Activated T-cell treated with anti-CD3 and anti-CD28 coated beads for 4 hours (primary cell): Measurements from ENCODE around the gene GTPBP6.
"Not testable (repeated sequence)": the region's sequence is repeated elsewhere in the genome, so short reads cannot be mapped to it uniquely, and the experiment has no call there.

Experiments used
- DNase-seq: peaks from one replicate; pipeline ENCODE4 v3.0.0-alpha.2; 2020

GTPBP6 gene

GRCh38 chrX:287670-288069 is 30.9 kb downstream of the GTPBP6 start:
- DNase-seq: no peak

- DNase-seq: no peak
Measured at GRCh38 chrX:285076-285677, 33.4 kb downstream of the GTPBP6 start.

DNA sequence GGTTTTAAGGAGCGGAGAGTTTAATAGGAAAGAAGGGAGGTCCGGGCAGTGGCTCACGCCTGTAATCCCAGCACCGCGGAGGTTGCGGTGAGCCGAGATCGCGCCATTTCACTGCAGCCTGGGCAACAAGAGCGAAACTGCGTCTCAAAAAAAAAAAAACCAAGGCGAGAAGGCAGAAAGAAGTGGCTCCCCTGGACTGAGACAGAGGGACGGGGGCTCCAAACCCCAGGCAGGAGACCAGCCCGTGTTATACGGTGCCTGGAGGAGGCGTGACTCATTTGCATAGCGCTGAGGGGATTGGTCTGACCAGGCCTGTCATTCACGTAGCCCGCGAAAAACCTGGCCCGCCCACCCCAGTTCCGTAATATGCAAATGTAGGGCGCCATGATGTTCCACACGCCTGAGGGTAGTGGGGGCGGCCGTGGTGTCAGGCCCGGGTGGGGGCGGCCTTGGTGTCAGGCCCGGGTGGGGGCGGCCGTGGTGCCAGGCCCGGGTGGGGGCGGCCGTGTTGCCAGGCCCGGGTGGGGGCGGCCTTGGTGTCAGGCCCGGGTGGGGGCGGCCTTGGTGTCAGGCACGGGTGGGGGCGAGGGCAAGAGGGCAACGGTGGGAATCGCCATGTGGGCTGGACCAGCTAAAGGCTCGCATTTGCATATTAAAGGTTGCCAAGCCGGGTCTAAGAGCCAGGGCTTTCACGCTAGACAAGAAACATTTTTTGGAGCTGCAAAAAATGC is 35.3 kb downstream of the GTPBP6 start:
- peak; percentile 89 for DNase-seq

- DNase-seq: not testable (repeated sequence)
Measured at GRCh38 chrX:282000-282681, 36.5 kb downstream of the GTPBP6 start.

- no peak for DNase-seq
Measured at GRCh38 chrX:281166-281999, 37.2 kb downstream of the GTPBP6 start, which contains the start of gene PLCXD1. Gene PLCXD1 (plus strand): TSS chrX:281381. CDS start chrX:284188, 2,807 bp downstream.

GRCh38 chrX:280722-281121 is 37.9 kb downstream of the GTPBP6 start:
- DNase-seq: not testable (repeated sequence)

GRCh38 chrX:279757-280604 is 38.6 kb downstream of the GTPBP6 start:
- not testable (repeated sequence) for DNase-seq

DNA sequence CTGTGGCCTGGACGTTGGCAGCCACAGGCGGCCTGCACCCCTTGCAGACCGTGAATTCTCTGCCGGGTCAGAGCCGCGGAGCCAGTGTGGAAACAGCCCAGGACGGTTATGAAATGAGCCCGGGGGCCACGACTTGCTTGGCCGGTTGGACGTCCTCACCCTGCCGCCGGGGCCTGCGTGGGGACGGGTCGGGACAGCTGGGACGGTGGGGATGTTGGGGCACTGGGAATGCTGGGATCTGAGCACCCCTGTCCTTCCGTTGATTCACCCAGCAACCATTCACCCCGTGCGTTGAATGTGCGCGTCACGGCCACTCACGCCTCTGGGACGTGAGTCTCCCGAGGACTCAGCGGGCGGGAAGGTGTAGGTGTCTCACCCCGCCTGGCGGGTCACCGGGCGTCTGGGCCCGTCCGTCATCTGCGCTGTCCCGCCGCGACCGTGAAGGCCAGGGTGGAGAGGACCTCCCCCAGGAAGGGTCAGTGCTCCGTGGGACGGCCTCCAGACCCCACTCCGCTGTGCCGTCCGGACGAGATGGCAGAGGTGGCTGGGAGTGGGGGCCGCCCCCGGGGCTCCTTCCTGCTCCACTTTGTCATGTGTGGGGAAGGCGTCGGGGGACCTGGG is 41.9 kb downstream of the GTPBP6 start:
- DNase-seq: peak; percentile 27

DNA sequence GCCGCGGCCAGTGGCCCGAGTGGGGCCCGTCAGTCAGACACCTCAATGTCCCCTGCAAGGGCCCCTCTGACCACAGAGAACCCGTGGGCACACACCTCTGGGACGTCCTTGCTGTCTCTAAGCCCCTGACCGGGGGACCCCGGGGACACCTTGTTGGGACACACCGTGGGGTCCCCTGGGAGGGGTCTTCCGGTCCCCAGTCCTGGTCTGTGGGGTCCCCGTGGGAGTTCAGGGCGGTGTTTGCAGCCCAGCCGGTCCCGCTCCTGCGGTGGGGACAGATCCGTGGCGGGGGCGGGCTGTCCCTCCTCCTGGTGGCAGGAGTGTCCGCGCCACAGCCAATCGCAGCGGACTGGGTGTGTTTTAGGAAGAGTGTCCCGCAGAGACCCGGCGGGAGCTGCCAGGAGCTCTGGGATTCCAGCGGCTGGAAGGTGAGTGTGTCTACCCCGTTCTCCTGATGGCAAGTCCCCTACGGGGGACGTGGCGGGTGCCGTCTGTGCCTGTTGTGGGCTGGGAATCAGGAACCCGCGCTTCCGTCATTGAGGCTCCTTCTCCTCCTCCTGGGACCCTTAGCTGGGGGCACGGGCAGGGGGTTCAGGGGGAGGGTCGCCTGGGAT is 42.5 kb downstream of the GTPBP6 start:
- DNase-seq: no peak

DNA sequence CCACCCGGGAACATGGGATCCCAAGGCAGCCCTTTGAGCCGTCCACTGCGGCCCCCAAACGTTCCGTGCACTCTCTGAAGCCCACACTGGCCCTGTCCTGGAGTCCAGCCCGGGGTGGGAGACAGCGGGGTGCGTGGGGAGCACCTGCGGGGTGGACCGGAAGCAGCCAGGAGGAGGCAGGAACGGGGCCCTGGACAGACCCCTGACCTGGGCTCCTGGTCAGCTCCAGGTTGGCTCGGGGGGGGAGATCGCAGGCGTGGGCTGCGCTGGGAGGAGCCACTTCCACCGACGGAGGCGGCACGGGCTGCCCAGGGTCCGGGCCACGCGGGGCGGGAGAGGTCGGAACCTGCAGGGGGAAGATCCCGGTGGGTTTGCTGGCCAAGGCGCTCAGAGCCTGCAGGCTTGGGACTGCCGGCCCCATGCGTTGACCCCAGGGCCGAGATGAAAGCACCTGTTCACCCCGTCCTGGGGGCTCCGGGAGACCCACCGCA is 43.1 kb downstream of the GTPBP6 start:
- DNase-seq: no peak

DNA sequence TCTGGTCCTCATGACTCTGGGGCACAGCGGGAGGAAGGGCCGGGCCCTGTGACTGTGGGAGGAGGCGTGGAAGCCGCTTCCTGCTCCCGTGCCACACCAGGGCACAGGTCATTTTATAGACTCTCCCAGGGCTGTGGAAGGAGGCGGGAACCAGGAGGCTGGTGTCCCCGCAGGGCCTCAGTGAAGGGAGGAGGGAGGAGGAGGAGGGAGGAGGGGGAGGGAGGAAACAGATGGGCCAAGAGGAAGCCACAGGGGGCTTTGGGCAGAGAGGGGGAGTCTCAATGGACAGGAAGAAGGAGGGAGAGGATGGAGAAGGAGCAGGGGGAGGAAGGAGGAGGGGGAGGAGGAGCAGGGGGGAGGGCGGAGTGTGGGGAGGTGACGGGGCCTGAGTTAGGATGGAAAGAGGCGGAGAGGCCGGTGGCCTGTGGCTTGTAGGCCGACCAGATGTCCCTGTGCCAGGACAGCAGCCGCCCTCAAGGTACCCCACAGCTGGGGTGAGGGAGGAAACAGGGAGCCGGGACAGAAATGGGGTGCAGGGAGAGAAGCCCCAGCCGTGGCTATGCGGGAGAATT is 43.6 kb downstream of the GTPBP6 start:
- no peak for DNase-seq

DNA sequence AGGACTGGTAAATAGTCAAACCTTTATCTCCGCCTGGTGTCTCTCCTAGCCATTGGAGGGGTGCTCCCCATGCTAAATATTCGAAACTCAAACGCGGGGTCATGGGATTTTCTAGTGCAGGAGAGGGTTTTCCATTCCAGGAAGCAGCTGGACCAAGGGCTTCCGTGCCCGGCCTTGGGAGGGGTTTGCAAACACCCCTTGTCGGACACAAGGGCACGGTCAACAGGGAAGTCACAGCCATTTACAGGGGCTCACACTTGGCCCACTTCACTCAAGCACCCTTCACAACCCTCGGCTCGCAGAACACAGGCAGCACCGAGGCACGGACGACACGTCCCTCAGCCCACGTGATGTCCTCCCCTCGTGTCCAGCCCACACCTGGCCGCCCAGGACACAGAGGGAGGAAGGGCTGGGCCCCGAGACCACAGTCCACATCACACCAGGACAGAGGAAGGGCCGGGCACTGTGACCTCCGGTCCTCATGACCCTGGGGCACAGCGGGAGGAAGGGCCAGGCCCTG is 47.7 kb downstream of the GTPBP6 start:
- DNase-seq: no peak

DNA sequence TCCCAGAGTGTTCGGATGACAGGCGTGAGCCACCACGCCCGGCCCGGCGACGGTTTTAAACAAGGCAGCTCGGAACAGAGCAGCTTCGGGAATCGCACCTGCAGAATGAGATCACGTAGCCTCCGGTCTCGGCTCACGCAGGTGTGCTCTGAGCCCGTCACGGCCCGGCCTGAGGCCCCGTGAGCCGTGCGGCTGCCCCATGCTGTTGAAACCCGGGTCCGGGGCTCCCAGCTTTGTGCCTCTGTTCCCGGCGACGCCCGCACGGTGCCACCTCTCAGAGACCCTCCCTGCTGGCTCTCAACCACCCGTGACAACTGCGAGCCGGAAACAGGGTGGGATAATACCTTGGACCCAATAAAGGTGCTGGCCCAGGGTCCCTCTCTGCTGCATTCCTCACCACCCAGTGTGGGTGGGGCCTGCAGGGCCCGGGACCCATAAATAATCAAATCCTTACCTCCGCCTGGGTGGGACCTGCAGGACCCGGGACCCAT is 50.8 kb downstream of the GTPBP6 start:
- DNase-seq: no peak

DNA sequence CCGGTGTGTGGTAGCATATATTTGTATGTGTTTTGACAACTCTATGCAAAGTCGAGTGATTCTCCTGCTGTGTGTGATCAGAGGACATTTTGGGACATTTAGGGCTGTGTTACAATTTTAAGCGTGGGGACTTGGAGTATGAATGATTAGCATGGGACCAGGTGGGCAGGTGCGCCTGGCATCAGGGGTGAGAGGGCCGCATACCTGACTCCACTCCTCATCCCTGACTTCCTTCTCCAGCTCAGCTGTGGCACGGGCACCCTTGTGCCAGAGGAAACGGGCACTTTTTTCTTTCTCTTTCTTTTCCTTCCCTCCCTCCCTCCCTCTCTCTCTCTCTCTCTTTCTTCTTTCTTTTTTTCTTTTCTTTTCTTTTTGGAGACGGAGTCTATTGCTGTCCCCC is 53.1 kb downstream of the GTPBP6 start:
- DNase-seq: no peak

DNA sequence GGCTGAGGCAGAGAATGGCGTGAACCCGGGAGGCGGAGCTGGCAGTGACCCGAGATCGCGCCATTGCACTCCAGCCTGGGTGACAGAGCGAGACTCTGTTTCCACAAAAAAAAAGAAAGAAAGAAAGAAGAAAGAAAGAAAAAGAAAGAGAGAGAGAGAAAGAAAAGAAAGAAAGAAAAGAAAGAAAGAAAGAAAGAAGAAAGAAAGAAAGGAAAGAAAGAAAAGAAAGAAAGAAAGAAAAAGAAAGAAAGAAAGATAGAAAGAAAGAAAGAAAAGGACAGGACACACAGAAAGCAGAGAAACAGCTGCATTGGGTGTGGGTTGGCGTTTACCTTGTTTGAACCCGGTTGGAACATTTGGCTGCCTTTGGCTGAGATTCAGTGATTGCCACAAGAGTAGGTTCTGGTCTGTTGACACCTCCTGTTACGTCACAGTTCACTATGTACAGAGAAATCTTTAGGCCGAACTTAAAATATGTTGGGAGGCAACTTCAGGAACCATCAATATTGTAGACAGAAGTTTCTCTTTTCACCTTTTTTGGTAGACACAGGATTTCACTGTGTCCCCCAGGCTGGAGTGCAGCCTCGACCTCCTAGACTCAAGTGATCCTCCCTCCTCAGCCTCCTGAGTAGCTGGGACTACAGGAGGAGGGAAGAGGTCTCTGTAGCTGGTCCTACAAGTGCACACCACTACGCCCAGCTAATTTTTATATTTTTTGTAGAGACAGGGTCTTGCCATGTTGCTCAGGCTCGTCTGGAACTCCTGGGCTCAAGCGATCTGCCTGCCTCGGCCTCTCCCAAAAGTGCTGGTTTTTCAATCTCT is 53.8 kb downstream of the GTPBP6 start:
- DNase-seq: no peak

- not testable (repeated sequence) for DNase-seq
Measured at GRCh38 chrX:264006-264405, 54.6 kb downstream of the GTPBP6 start.

- no peak for DNase-seq
Measured at GRCh38 chrX:262381-262909, 56.2 kb downstream of the GTPBP6 start.

DNA sequence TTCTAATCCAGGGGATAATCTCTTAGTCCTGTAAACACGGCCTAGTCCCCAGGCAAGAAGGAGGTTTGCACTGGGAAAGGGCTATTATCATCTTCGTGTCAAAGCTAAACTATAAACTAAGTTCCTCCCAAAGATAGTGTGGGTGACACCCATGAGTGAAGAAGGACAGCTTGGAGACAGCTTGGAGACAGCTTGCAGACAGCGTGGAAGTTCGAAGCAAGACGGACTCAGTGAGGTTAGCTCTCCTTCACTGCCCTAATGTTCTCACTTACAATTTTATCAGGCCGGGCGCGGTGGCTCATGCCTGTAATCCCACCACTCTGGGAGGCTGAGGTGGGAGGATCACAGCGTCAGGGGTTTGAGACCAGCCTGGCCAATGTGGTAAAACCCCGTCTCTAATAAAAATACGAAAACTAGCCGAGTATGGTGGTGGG is 56.7 kb downstream of the GTPBP6 start:
- no peak for DNase-seq
